Keratinocyte (primary cell): ENCODE data around the gene AFAP1L1. TPM values are rescaled to one million over a fixed set of nuclear protein-coding genes. Genes with fewer than 3 reads are reported as not detected.

ENCODE experiments used
- DNase-seq: peaks from one replicate; pipeline ENCODE4 v3.0.0-alpha.2; 2011; ENCODE audit warnings: low read depth, missing footprints, low spot score
- FAIRE-seq: peaks from 2 replicates; lab custom pipeline; 2011; peaks lifted over from hg19 to GRCh38; lab: Jason Lieb, UNC
- H2AFZ ChIP-seq: 2 replicates; pipeline ENCODE4 v1.6.0; 2012; ENCODE audit warnings: low read length, control low read depth, inconsistent platforms; ENCODE audit not compliant: control insufficient read depth
- H3K27ac ChIP-seq: 2 replicates; pipeline ENCODE4 v1.5.1; 2011; ENCODE audit warnings: low read length; ENCODE audit not compliant: control insufficient read depth, insufficient read depth
- H3K27me3 ChIP-seq: 3 replicates; pipeline ENCODE4 v1.6.0; 2011; ENCODE audit warnings: low read length; ENCODE audit not compliant: control insufficient read depth, insufficient read depth; ENCODE audit errors: extremely low read depth
- H3K36me3 ChIP-seq, 2 experiments: 2 replicates in 1 of 2; 3 replicates in 1 of 2; pipeline ENCODE4 v1.5.1; 2011; ENCODE audit warnings: low read length in 2 of 2, mild to moderate bottlenecking in 1 of 2; ENCODE audit not compliant: control insufficient read depth in 2 of 2, insufficient read depth in 2 of 2; ENCODE audit errors: extremely low read depth in 1 of 2
- H3K4me1 ChIP-seq: 3 replicates; pipeline ENCODE4 v1.5.1; 2011; ENCODE audit warnings: low read length; ENCODE audit not compliant: control insufficient read depth, insufficient read depth; ENCODE audit errors: extremely low read depth
- H3K4me2 ChIP-seq: 3 replicates; pipeline ENCODE4 v1.6.0; 2011; ENCODE audit warnings: low read depth, low read length; ENCODE audit not compliant: control insufficient read depth, insufficient read depth; ENCODE audit errors: extremely low read depth
- H3K4me3 ChIP-seq, 3 experiments: fragments of 200-600 bp in 1 of 3; sonication (generic) in 1 of 3; 2 replicates in 2 of 3; 3 replicates in 1 of 3; pipeline ENCODE4 v1.5.1; 2011 to 2016; ENCODE audit warnings: low read length in 3 of 3, mild to moderate bottlenecking in 3 of 3, control low read depth in 2 of 3, inconsistent platforms in 1 of 3, low read depth in 1 of 3, mixed read lengths in 1 of 3, mixed run types in 1 of 3, moderate library complexity in 1 of 3; ENCODE audit not compliant: control insufficient read depth in 2 of 3, insufficient read depth in 2 of 3; ENCODE audit errors: extremely low read depth in 1 of 3
- H3K79me2 ChIP-seq: 2 replicates; pipeline ENCODE4 v1.6.0; 2012; ENCODE audit warnings: low read length; ENCODE audit not compliant: control insufficient read depth, insufficient read depth
- H3K9ac ChIP-seq: 3 replicates; pipeline ENCODE4 v1.6.0; 2011; ENCODE audit warnings: low read length; ENCODE audit not compliant: control insufficient read depth, insufficient read depth; ENCODE audit errors: extremely low read depth
- H3K9me1 ChIP-seq: 3 replicates; pipeline ENCODE4 v1.6.0; 2011; ENCODE audit warnings: low read length; ENCODE audit not compliant: control insufficient read depth, insufficient read depth; ENCODE audit errors: extremely low read depth
- H3K9me3 ChIP-seq: 2 replicates; pipeline ENCODE4 v1.5.1; 2012; ENCODE audit warnings: low read depth, low read length; ENCODE audit not compliant: control insufficient read depth
- H4K20me1 ChIP-seq: 3 replicates; pipeline ENCODE4 v1.6.0; 2011; ENCODE audit warnings: low read length; ENCODE audit not compliant: control insufficient read depth, insufficient read depth; ENCODE audit errors: extremely low read depth
- CTCF ChIP-seq, 3 experiments: IDR thresholded peaks in 1 of 3; conservative IDR thresholded peaks in 1 of 3; optimal IDR thresholded peaks in 1 of 3; 2 replicates in 2 of 3; 3 replicates in 1 of 3; pipeline versions ENCODE3 to v1.5.1; 2011; ENCODE audit warnings: low read length in 3 of 3, mild to moderate bottlenecking in 3 of 3, moderate library complexity in 2 of 3, control low read depth in 1 of 3, inconsistent platforms in 1 of 3; ENCODE audit not compliant: insufficient read depth in 2 of 3; ENCODE audit errors: extremely low read depth in 1 of 3
- EZH2 ChIP-seq: IDR thresholded peaks from one replicate; pipeline ENCODE4 v1.6.1; 2012; ENCODE audit warnings: inconsistent platforms, mild to moderate bottlenecking, low read length, moderate library complexity
- dilution Hi-C: fragments of 300-500 bp; cut with MboI; formaldehyde crosslinking; loops from one replicate; pipeline ENCODE4 v1.7.0; 2020; ENCODE audit warnings: low sequenced_read_pairs; ENCODE audit not compliant: extremely low pct_ligation_motif_present
- polyA plus RNA-seq, 5 experiments: library from polyadenylated mRNA; depleted of rRNA in 3 of 5; stranded (reverse) in 3 of 5; stranded (forward) in 1 of 5; unstranded in 1 of 5; fragments of >200 nt; gene quantifications; 1 replicate in 1 of 5; 2 replicates in 3 of 5; 3 replicates in 1 of 5; pipeline versions ENCODE4 v1.2.1 to v1.2.3, GENCODE V29; 2011 to 2012; ENCODE audit warnings: missing spikeins in 2 of 5, low read depth in 1 of 5, low replicate concordance in 1 of 5

Gene AFAP1L1
- polyA plus RNA-seq, 1 donor (not counting 4 experiments of a cell fraction or from before 2014, with no cell fraction given) = 4.6 TPM

DNA sequence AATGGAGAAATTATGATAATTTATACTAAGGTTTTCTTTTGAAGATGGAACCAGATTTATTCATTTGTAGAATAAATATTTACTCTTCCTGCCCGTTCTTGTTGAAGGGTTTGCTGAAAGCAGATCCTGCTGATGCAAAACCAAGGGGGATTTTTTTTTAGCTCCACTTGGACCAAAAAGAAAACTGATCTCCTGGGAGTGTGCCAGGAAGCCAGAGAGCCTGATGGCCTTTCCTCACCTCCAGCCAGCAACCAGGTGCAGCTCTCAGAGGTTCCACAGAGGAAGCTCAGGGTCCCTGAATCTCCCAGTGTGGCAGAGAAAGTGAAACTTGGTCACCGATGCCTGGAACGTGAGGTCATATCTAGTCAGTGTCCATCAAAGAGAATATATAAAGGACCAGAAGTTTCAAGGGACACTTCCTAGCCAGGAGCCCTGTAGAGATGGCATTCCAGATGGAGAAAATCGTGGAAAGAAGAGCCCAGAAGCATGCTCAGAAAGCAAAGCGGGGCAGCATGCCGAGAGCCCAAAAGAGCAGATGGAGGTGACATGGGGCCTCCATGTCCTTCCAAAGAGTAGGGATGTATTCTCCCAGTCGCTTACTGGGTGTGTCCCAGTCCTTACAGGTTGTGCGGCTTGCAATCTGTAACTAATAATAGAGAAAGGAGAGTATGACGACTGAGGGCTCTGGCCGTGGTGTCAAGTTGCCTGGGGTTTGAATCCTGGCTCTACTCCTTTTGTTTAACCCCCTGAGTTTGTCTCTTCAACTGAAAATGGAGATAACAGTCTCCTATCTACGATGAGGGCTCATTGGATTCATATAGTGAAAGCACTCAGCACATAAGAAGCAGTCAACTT, 12.2 kb downstream of the AFAP1L1 start:
- H3K4me1 ChIP-seq = peaks cover 21% of the 10 kb centered on the region
- no peaks in the 10 kb centered on the region for H3K36me3 ChIP-seq
- H3K27ac ChIP-seq = peak overlapping the region; percentile 24
- no peak overlapping the region for H3K4me3 ChIP-seq
- DNase-seq (no peak), FAIRE-seq (no peak)
- H3K79me2 ChIP-seq = no peaks in the 10 kb centered on the region
- H3K4me2 ChIP-seq = no peak overlapping the region
- no peak overlapping the region for H3K9ac ChIP-seq
- no peaks in the 10 kb centered on the region for H3K9me3 ChIP-seq
- dilution Hi-C loops = no loop called here
- no peak for TF ChIP-seq CTCF (optimal IDR thresholded peaks at IDR 0.05 in 1 of 3, IDR thresholded peaks at IDR 0.05 in 1 of 3, conservative IDR thresholded peaks at IDR 0.05 in 1 of 3; ENCODE audit: extremely low read depth in 1 of 3, insufficient read depth in 2 of 3, low read length in 3 of 3)
- H4K20me1 ChIP-seq = no peaks in the 10 kb centered on the region
- no peaks in the 10 kb centered on the region for H3K27me3 ChIP-seq
- H2AFZ ChIP-seq = no peak overlapping the region
- peaks cover 4% of the 10 kb centered on the region for H3K9me1 ChIP-seq

DNA sequence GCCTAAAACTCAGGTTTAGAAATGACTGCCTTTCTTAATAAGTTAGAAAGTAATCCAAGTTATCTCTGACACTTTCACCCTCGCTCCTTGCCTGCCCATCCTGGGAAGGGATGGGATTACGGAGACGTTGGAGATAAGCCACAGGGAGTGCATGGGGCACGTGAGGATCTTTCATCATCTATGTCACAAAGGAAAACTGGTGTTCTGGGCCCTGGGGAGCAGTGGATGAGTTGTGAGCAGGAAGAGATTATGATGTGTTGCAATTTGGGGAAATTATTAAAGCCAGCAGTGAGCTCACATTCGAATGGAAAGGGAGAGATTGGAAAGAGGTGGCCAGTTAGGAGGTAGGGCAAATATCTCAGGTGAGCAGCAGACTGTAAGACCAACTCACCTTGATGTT, 12.8 kb downstream of the AFAP1L1 start:
- TF ChIP-seq CTCF (optimal IDR thresholded peaks at IDR 0.05 in 1 of 3, IDR thresholded peaks at IDR 0.05 in 1 of 3, conservative IDR thresholded peaks at IDR 0.05 in 1 of 3; ENCODE audit: extremely low read depth in 1 of 3, insufficient read depth in 2 of 3, low read length in 3 of 3) = no peak
- TF ChIP-seq EZH2 = no peak
- FAIRE-seq = peak; percentile 20
- no peak overlapping the region for H3K4me2 ChIP-seq

More for the DNA sequence above, 12.8 kb downstream of the AFAP1L1 start:
- peaks cover 21% of the 10 kb centered on the region for H3K4me1 ChIP-seq
- H3K36me3 ChIP-seq = no peaks in the 10 kb centered on the region
- no peak overlapping the region for H3K9ac ChIP-seq
- no peak overlapping the region for H3K4me3 ChIP-seq
- dilution Hi-C loops = no loop called here
- H3K79me2 ChIP-seq = no peaks in the 10 kb centered on the region
- peak overlapping the region; percentile 31 for H3K27ac ChIP-seq
- no peak overlapping the region for H2AFZ ChIP-seq
- no peaks in the 10 kb centered on the region for H3K9me3 ChIP-seq
- no peaks in the 10 kb centered on the region for H4K20me1 ChIP-seq
- peaks cover 4% of the 10 kb centered on the region for H3K9me1 ChIP-seq
- DNase-seq = no peak
- H3K27me3 ChIP-seq = no peaks in the 10 kb centered on the region
